Fibroblast of pulmonary artery (primary cell): Measurements from ENCODE around the gene PALLD.
A peak's percentile ranks its signal among the peaks of the same experiment; 100 is the strongest.

Experiments
- DNase-seq: peaks from one replicate; pipeline ENCODE4 v3.0.0-alpha.2; 2010; ENCODE audit warnings: low read depth
- H3K4me3 ChIP-seq: replicated peaks from 2 replicates; pipeline ENCODE4 v1.5.1; 2011; ENCODE audit warnings: low read depth, mild to moderate bottlenecking, control low read depth, low read length, moderate library complexity
- CTCF ChIP-seq: IDR thresholded peaks from 2 replicates; pipeline ENCODE4 v1.5.1; 2011; ENCODE audit warnings: mild to moderate bottlenecking, control low read depth, low read length, inconsistent platforms; ENCODE audit errors: missing control alignments

The PALLD gene

DNA sequence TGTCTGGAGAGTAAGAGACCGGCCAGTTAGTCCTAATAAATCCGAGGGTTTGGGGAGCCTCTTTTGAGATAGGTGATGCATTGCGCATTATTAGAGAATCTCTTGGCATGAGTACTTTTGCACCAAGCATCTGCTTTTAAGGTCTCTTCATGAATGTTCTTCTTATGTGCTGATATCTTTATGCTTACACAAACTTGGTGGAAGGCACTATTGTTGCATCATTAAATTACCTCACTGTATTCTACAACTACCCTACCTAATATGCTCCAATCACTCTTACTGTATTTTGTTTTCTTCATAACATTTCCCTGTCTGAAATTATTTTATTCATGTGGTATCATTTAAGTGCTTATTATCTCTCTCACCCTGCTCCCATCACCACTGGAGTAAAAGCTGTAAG lies 151.6 kb downstream of the PALLD start:
- H3K4me3 ChIP-seq: no peak overlapping the region
- no peak for DNase-seq
- TF ChIP-seq CTCF: no peak

DNA sequence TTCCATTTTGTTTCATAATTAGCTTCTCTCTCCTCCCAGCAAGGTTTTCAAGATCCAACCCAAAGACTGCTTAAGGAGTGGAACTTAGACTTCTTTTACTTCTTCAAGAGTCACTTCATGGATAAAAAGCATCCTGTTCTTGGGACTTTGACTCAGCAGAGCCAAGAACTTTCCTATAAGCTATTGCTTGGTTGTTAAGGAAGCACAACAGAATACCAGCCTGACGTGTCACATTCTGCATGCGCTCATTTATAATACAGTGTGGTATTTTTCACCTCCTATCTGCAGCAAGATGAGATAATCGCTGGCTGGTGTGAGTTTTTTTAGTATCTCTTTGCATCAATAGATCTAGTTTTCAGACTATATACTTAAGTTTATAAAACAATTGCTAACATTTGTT lies 152.1 kb downstream of the PALLD start:
- H3K4me3 ChIP-seq: no peak overlapping the region
- no peak for TF ChIP-seq CTCF
- peak; percentile 75 for DNase-seq

DNA sequence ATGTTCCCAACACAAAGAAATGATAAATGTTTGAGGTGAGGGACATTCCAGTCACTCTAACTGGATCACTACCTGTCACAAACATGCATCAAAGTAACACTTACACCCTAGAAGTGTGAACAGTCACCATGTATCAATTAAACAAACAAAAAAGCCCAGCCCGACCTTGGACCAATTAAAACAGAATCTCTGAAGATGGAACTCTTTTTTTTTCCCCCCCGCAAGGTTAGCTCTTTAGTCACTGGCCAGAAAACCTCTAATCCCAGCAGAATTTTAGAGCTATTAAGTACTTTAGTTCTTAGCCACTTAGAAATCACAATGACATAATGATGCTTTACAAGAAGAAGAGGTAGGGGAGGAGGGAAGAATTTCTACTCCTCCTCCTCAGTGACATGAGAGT lies 154.5 kb downstream of the PALLD start:
- no peak overlapping the region for H3K4me3 ChIP-seq
- no peak for TF ChIP-seq CTCF
- no peak for DNase-seq

DNA sequence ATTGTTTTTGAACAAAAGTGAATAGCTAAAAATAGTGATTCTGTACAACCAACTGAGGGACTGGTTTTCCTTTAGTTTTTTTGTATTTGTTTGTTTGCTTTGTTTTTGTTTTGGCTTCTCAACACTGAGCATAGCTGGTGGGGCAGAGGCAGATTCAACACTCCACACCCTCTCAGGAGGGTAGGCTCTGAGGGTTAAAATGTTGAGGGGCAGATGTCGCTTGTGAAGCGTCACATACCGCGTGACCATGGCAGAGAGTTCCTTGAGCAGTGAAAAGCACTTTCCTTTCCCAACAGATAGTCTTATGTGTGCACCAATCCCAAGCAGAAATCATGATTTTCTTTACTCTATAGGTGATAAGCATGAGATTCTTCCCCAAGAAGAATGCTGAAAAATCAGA lies 155.0 kb downstream of the PALLD start:
- TF ChIP-seq CTCF: no peak
- DNase-seq: no peak

DNA sequence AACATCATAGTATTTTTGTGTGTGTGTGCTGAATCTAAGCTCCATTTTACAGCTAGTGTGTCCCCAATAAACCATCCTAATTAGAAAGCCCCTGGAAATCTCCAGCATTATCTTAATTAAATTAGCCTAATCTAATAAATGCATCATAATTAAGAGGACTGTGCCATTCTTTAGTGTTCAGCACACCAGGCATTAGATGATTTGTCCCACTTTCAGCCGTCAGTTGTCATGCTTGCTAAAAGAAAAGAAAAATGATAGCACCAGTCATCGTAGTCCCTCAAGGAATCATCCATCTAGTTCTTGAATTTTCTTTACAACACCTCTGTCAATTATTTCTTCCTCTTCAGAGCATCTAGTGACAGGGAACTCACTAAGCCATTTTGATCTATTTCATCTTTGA lies 155.9 kb downstream of the PALLD start:
- DNase-seq: no peak
- no peak overlapping the region for H3K4me3 ChIP-seq
- no peak for TF ChIP-seq CTCF

More for the DNA sequence above, 155.0 kb downstream of the PALLD start:
- no peak overlapping the region for H3K4me3 ChIP-seq

GRCh38 chr4:168654104-168654847 lies 157.4 kb downstream of the PALLD start:
- no peak for TF ChIP-seq CTCF
- no peak for DNase-seq
- H3K4me3 ChIP-seq: no peak overlapping the region

DNA sequence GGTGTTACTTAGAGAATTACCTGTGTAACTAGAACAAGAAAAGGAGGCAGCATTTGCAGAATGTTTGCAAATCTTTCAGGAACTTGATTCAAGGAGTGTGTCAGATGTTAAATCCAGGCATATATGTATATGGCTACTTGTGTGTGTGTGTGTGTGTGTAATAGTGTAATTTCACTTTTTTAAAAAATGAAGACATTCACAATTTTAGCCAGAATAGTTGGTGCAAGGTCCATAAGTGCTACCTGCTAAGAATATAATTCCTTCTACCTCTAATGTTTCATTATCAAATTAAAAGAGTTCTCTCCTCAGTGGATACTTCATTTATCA lies 158.0 kb downstream of the PALLD start:
- TF ChIP-seq CTCF: no peak
- H3K4me3 ChIP-seq: no peak overlapping the region
- no peak for DNase-seq
